ENCODE data around the gene KCTD8. TPM values are rescaled to one million over a fixed set of nuclear protein-coding genes. Genes with fewer than 3 reads are reported as not detected.

Gene KCTD8
- polyA plus RNA-seq, 4 donors = 0.07 TPM; not detected in 3

- H3K4me3 ChIP-seq (ENCODE audit: low read depth in 1 of 3, low read length in 3 of 3) = no peak overlapping the region
- H3K27ac ChIP-seq (ENCODE audit: low read depth in 1 of 3, low read length in 2 of 3) = no peak overlapping the region
- no peaks in the 10 kb centered on the region for H3K4me1 ChIP-seq (ENCODE audit: control insufficient read depth in 3 of 3, insufficient read depth in 2 of 3, low read depth in 1 of 3, low read length in 2 of 3)
- DNase-seq (no peak), FAIRE-seq (no peak)
- H3K36me3 ChIP-seq (ENCODE audit: control insufficient read depth in 3 of 3, insufficient read depth in 2 of 3, low read depth in 1 of 3, low read length in 3 of 3) = no peaks in the 10 kb centered on the region
- H3K9me3 ChIP-seq (ENCODE audit: control insufficient read depth in 2 of 2, insufficient read depth in 1 of 2, low read depth in 1 of 2, low read length in 1 of 2) = no peaks in the 10 kb centered on the region
- WGBS, 3 donors = 80 to 87% (median 85%) methylated on average over 3 of the region's 3 CpGs
- H3K27me3 ChIP-seq (ENCODE audit: control insufficient read depth in 3 of 3, insufficient read depth in 3 of 3, low read length in 3 of 3) = no peaks in the 10 kb centered on the region
These were observed 80.0 kb downstream of the KCTD8 start for GRCh38 chr4:44368413-44369167.

GRCh38 chr4:44354172-44354571, 94.4 kb downstream of the KCTD8 start:
- H3K27ac ChIP-seq (ENCODE audit: low read depth in 1 of 3, low read length in 2 of 3) = no peak overlapping the region
- FAIRE-seq (no peak), DNase-seq (no peak)
- H3K4me3 ChIP-seq (ENCODE audit: low read depth in 1 of 3, low read length in 3 of 3) = no peak overlapping the region
- no peaks in the 10 kb centered on the region for H3K4me1 ChIP-seq (ENCODE audit: control insufficient read depth in 3 of 3, insufficient read depth in 2 of 3, low read depth in 1 of 3, low read length in 2 of 3)
- no peaks in the 10 kb centered on the region for H3K27me3 ChIP-seq (ENCODE audit: control insufficient read depth in 3 of 3, insufficient read depth in 3 of 3, low read length in 3 of 3)
- no peaks in the 10 kb centered on the region for H3K36me3 ChIP-seq (ENCODE audit: control insufficient read depth in 3 of 3, insufficient read depth in 2 of 3, low read depth in 1 of 3, low read length in 3 of 3)
- no peaks in the 10 kb centered on the region for H3K9me3 ChIP-seq (ENCODE audit: control insufficient read depth in 2 of 2, insufficient read depth in 1 of 2, low read depth in 1 of 2, low read length in 1 of 2)
- WGBS, 3 donors = 84 to 91% (median 90%) methylated on average over 3 of the region's 3 CpGs

GRCh38 chr4:44351069-44351468, 97.5 kb downstream of the KCTD8 start:
- H3K27me3 ChIP-seq (ENCODE audit: control insufficient read depth in 3 of 3, insufficient read depth in 3 of 3, low read length in 3 of 3) = no peaks in the 10 kb centered on the region
- FAIRE-seq (no peak), DNase-seq (no peak)
- no peak overlapping the region for H3K4me3 ChIP-seq (ENCODE audit: low read depth in 1 of 3, low read length in 3 of 3)
- H3K27ac ChIP-seq (ENCODE audit: low read depth in 1 of 3, low read length in 2 of 3) = no peak overlapping the region
- H3K36me3 ChIP-seq (ENCODE audit: control insufficient read depth in 3 of 3, insufficient read depth in 2 of 3, low read depth in 1 of 3, low read length in 3 of 3) = no peaks in the 10 kb centered on the region
- 55 to 73% (median 61%) methylated on average over 3 of the region's 3 CpGs for whole genome bisulfite sequencing, 3 donors
- no peaks in the 10 kb centered on the region for H3K4me1 ChIP-seq (ENCODE audit: control insufficient read depth in 3 of 3, insufficient read depth in 2 of 3, low read depth in 1 of 3, low read length in 2 of 3)
- no peaks in the 10 kb centered on the region for H3K9me3 ChIP-seq (ENCODE audit: control insufficient read depth in 2 of 2, insufficient read depth in 1 of 2, low read depth in 1 of 2, low read length in 1 of 2)

GRCh38 chr4:44342800-44343199, 105.8 kb downstream of the KCTD8 start:
- DNase-seq (no peak), FAIRE-seq (no peak)
- Histone ChIP-seq H3K27ac (ENCODE audit: low read depth in 1 of 3, low read length in 2 of 3) (no peak overlapping the region), H3K9me3 (ENCODE audit: control insufficient read depth in 2 of 2, insufficient read depth in 1 of 2, low read depth in 1 of 2, low read length in 1 of 2) (no peaks in the 10 kb centered on the region), H3K27me3 (ENCODE audit: control insufficient read depth in 3 of 3, insufficient read depth in 3 of 3, low read length in 3 of 3) (no peaks in the 10 kb centered on the region), H3K36me3 (ENCODE audit: control insufficient read depth in 3 of 3, insufficient read depth in 2 of 3, low read depth in 1 of 3, low read length in 3 of 3) (no peaks in the 10 kb centered on the region), H3K4me3 (ENCODE audit: low read depth in 1 of 3, low read length in 3 of 3) (no peak overlapping the region), H3K4me1 (ENCODE audit: control insufficient read depth in 3 of 3, insufficient read depth in 2 of 3, low read depth in 1 of 3, low read length in 2 of 3) (no peaks in the 10 kb centered on the region)
- 6 to 28% (median 8%) methylated on average over 1 of the region's 1 CpG for WGBS, 3 donors

- no peak for DNase-seq
- Histone ChIP-seq H3K9me3 (ENCODE audit: control insufficient read depth in 2 of 2, insufficient read depth in 1 of 2, low read depth in 1 of 2, low read length in 1 of 2) (no peaks in the 10 kb centered on the region), H3K36me3 (ENCODE audit: control insufficient read depth in 3 of 3, insufficient read depth in 2 of 3, low read depth in 1 of 3, low read length in 3 of 3) (no peaks in the 10 kb centered on the region), H3K4me1 (ENCODE audit: control insufficient read depth in 3 of 3, insufficient read depth in 2 of 3, low read depth in 1 of 3, low read length in 2 of 3) (no peaks in the 10 kb centered on the region), H3K27ac (ENCODE audit: low read depth in 1 of 3, low read length in 2 of 3) (no peak overlapping the region), H3K27me3 (ENCODE audit: control insufficient read depth in 3 of 3, insufficient read depth in 3 of 3, low read length in 3 of 3) (no peaks in the 10 kb centered on the region), H3K4me3 (ENCODE audit: low read depth in 1 of 3, low read length in 3 of 3) (no peak overlapping the region)
- 43 to 52% (median 48%) methylated on average over 2 of the region's 2 CpGs for WGBS, 3 donors
- no peak for FAIRE-seq
These were observed 121.9 kb downstream of the KCTD8 start for GRCh38 chr4:44326741-44327140.

GRCh38 chr4:44320833-44321232, 127.8 kb downstream of the KCTD8 start:
- Histone ChIP-seq H3K4me3 (ENCODE audit: low read depth in 1 of 3, low read length in 3 of 3) (no peak overlapping the region), H3K9me3 (ENCODE audit: control insufficient read depth in 2 of 2, insufficient read depth in 1 of 2, low read depth in 1 of 2, low read length in 1 of 2) (no peaks in the 10 kb centered on the region), H3K27me3 (ENCODE audit: control insufficient read depth in 3 of 3, insufficient read depth in 3 of 3, low read length in 3 of 3) (no peaks in the 10 kb centered on the region), H3K4me1 (ENCODE audit: control insufficient read depth in 3 of 3, insufficient read depth in 2 of 3, low read depth in 1 of 3, low read length in 2 of 3) (no peaks in the 10 kb centered on the region), H3K27ac (ENCODE audit: low read depth in 1 of 3, low read length in 2 of 3) (no peak overlapping the region), H3K36me3 (ENCODE audit: control insufficient read depth in 3 of 3, insufficient read depth in 2 of 3, low read depth in 1 of 3, low read length in 3 of 3) (no peaks in the 10 kb centered on the region)
- 11 to 51% (median 19%) methylated on average over 2 of the region's 2 CpGs for WGBS, 3 donors
- FAIRE-seq (no peak), DNase-seq (no peak)

- H3K4me3 ChIP-seq (ENCODE audit: low read depth in 1 of 3, low read length in 3 of 3) = no peak overlapping the region
- no peaks in the 10 kb centered on the region for H3K9me3 ChIP-seq (ENCODE audit: control insufficient read depth in 2 of 2, insufficient read depth in 1 of 2, low read depth in 1 of 2, low read length in 1 of 2)
- H3K27ac ChIP-seq (ENCODE audit: low read depth in 1 of 3, low read length in 2 of 3) = no peak overlapping the region
- 75 to 83% (median 83%) methylated on average over 3 of the region's 3 CpGs for whole genome bisulfite sequencing, 3 donors
- DNase-seq (no peak), FAIRE-seq (no peak)
- no peaks in the 10 kb centered on the region for H3K36me3 ChIP-seq (ENCODE audit: control insufficient read depth in 3 of 3, insufficient read depth in 2 of 3, low read depth in 1 of 3, low read length in 3 of 3)
- H3K27me3 ChIP-seq (ENCODE audit: control insufficient read depth in 3 of 3, insufficient read depth in 3 of 3, low read length in 3 of 3) = no peaks in the 10 kb centered on the region
- H3K4me1 ChIP-seq (ENCODE audit: control insufficient read depth in 3 of 3, insufficient read depth in 2 of 3, low read depth in 1 of 3, low read length in 2 of 3) = no peaks in the 10 kb centered on the region
These were observed 129.5 kb downstream of the KCTD8 start for GRCh38 chr4:44319129-44319528.

GRCh38 chr4:44313702-44314101, 134.9 kb downstream of the KCTD8 start:
- no peaks in the 10 kb centered on the region for H3K9me3 ChIP-seq (ENCODE audit: control insufficient read depth in 2 of 2, insufficient read depth in 1 of 2, low read depth in 1 of 2, low read length in 1 of 2)
- no peaks in the 10 kb centered on the region for H3K36me3 ChIP-seq (ENCODE audit: control insufficient read depth in 3 of 3, insufficient read depth in 2 of 3, low read depth in 1 of 3, low read length in 3 of 3)
- H3K27me3 ChIP-seq (ENCODE audit: control insufficient read depth in 3 of 3, insufficient read depth in 3 of 3, low read length in 3 of 3) = no peaks in the 10 kb centered on the region
- H3K4me3 ChIP-seq (ENCODE audit: low read depth in 1 of 3, low read length in 3 of 3) = no peak overlapping the region
- no peak overlapping the region for H3K27ac ChIP-seq (ENCODE audit: low read depth in 1 of 3, low read length in 2 of 3)
- no peaks in the 10 kb centered on the region for H3K4me1 ChIP-seq (ENCODE audit: control insufficient read depth in 3 of 3, insufficient read depth in 2 of 3, low read depth in 1 of 3, low read length in 2 of 3)
- FAIRE-seq (no peak), DNase-seq (no peak)
- WGBS, 3 donors = 26 to 77% (median 50%) methylated on average over 1 of the region's 1 CpG

- H3K36me3 ChIP-seq (ENCODE audit: control insufficient read depth in 3 of 3, insufficient read depth in 2 of 3, low read depth in 1 of 3, low read length in 3 of 3) = no peaks in the 10 kb centered on the region
- no peak overlapping the region for H3K4me3 ChIP-seq (ENCODE audit: low read depth in 1 of 3, low read length in 3 of 3)
- no peaks in the 10 kb centered on the region for H3K27me3 ChIP-seq (ENCODE audit: control insufficient read depth in 3 of 3, insufficient read depth in 3 of 3, low read length in 3 of 3)
- no peak for FAIRE-seq
- H3K27ac ChIP-seq (ENCODE audit: low read depth in 1 of 3, low read length in 2 of 3) = no peak overlapping the region
- no peaks in the 10 kb centered on the region for H3K9me3 ChIP-seq (ENCODE audit: control insufficient read depth in 2 of 2, insufficient read depth in 1 of 2, low read depth in 1 of 2, low read length in 1 of 2)
- WGBS, 3 donors = 10 to 45% (median 29%) methylated on average over 1 of the region's 1 CpG
- no peaks in the 10 kb centered on the region for H3K4me1 ChIP-seq (ENCODE audit: control insufficient read depth in 3 of 3, insufficient read depth in 2 of 3, low read depth in 1 of 3, low read length in 2 of 3)
- DNase-seq = no peak
These were observed 161.1 kb downstream of the KCTD8 start for GRCh38 chr4:44287505-44287904.
